Putamen (tissue), 1 donor: ENCODE measurements around the gene KAT2A.

Source experiments
- DNase-seq: peaks from one replicate; pipeline ENCODE4 v3.0.0-alpha.2; 2016; ENCODE audit warnings: low spot score

KAT2A gene

DNA sequence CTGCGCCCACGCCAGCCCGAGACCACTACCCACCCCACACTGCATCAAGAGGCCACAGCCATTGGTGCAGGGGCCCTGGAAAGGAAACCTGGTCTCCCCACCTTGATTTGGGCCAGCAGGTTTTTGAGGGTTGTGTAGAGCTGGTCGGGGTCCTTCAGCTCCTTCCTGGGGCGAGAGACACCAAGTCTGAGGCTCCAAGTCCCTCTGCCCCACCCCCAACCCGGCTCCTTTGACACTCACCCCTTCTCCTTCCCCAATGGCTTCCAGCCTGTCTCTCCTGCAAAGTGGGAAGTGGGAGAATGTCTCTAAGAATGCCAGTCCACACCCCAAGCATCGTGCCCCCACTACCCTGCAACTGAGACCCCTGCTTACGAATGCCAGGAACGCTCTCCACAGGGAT is 7.0 kb downstream of the KAT2A start:
- no peak for DNase-seq

DNA sequence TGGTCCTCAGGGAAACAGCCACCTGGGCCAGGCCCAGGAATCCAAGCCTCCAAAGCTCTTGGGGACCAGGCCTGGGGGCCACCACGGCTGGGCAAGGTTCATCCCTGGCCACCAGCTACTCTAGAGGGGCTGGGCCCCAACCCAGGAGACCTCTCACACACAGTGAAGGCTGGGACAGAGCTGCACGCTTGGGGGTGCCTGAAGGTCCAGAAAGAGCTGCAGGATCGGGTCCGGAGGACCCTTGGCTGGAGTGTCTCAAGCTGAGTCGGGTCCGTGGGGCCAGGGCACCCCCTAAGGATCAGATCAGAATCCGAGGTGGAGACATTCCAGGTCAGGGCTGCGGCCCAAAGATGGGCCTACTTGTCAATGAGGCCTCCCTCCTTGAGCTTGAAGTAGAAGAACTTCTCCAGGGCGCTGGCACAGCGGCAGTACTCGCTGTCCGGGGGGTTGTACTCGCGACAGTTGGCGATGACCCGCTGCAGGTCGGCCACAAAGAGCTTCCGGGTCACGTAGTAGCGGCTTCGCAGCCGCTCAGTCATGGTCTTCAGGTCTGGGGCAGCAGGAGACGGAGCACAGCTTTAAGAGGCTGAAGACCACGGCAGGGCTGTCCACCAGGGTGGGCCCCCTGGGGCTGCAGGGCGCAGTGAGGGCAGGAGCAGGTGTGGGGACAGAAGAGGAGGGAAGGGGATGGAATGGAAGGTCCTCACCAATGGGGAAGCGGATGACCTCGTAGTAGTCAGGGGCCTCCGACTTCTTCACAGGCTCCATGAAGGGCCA is 7.7 kb downstream of the KAT2A start:
- DNase-seq: no peak

GRCh38 chr17:42112552-42113176 is 8.5 kb downstream of the KAT2A start, which contains the start of gene DHX58:
DHX58 (minus strand) TSS chr17:42112714; CDS start chr17:42111892, 822 bp downstream.
- DNase-seq: peak; percentile 80

DNA sequence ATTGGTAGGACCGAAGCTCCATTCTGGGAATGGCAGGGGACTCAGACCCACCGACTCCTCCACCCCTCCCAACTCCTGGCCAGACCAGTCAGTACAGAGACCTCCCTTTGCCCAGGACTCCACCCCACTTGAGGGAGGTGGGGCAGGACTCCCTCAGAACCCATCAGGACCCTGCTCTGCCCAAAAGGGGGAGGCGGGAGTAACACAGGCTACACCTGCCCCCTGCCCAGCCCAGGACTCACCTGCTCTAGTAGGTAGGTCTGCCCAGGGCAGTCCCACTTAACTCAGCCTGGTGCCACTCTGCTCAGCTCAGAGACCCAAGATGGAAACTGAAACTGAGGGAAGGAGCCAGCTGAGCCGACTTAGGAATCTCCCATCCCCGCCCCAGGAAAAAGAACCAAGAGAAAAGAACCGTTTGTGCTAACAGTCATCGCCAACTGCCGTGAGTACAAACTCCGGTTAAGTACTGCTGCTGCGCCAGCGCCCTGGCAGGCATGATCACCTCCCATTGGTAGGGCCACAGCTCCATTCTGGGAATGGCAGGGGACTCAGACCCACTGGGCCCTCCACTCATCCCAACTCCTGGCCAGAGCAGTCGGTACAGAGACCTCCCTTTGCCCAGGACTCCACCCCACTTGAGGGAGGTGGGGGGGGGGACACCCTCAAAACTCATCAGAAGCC is 9.2 kb downstream of the KAT2A start:
- DNase-seq: peak; percentile 17

DNA sequence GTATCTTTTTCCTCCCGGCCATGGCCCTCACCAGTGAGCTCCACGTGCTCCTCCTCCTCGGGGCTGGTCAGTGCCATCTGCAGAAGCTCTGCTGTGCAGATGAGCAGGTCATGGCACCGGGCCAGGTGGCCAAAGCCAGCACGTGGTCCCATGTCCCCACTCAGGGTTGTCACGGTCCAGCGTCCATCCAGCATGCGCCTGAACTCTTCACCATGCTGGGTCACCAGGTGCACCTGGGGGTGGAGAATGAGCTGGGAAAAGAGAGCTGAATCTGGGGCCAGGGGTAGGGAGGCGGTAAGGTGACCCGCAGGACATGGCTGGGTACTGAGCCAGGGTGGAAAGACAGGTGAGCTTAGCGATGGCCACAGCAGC is 9.9 kb downstream of the KAT2A start:
- no peak for DNase-seq

DNA sequence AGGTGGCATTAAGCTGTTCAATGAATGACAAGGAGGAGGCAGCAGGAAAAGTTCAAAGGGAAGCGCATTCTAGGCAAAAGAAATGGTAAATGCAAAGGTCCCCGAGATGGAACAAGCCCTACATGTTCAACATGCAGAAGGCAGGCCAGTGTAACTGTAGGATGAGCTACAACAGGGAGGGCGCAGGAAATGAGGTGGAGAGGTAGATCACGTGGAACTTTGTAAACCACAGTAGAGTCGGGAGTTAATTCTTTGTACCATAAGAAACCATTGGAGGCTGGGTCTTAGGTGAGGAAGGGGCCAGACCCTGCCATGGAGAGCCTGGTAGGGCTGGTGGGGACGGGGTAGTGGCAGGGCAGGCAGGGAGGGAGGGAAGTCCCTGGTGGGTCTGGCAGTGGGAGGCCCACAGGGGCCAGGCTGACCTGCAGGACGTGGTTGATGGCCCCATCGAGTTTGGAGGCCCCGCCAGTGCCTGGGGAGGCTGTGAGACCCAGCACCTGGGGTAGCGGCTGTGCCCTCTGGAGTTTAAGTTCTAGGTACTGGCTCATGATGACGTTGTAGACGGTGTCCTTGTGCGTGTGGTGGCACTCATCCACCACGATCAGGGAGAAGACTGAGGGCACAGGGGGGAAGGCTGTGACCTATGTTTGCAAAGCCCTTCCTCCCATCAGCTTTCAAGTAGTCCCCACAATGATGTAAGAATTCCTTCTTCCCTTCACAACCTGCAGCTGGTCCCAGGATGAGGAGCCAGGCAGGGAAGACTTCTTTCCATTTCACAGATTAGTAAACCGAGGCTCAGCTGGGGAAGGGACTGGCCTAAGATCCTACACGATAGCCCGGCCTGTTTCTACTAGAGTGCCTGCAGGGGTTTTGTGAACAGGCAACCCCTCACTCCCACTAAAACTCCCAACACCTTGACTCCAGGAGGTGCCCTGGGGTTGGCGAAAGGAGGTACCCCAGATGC is 10.6 kb downstream of the KAT2A start:
- no peak for DNase-seq

- DNase-seq: no peak
Observed at GRCh38 chr17:42109086-42109485, 12.1 kb downstream of the KAT2A start.

DNA sequence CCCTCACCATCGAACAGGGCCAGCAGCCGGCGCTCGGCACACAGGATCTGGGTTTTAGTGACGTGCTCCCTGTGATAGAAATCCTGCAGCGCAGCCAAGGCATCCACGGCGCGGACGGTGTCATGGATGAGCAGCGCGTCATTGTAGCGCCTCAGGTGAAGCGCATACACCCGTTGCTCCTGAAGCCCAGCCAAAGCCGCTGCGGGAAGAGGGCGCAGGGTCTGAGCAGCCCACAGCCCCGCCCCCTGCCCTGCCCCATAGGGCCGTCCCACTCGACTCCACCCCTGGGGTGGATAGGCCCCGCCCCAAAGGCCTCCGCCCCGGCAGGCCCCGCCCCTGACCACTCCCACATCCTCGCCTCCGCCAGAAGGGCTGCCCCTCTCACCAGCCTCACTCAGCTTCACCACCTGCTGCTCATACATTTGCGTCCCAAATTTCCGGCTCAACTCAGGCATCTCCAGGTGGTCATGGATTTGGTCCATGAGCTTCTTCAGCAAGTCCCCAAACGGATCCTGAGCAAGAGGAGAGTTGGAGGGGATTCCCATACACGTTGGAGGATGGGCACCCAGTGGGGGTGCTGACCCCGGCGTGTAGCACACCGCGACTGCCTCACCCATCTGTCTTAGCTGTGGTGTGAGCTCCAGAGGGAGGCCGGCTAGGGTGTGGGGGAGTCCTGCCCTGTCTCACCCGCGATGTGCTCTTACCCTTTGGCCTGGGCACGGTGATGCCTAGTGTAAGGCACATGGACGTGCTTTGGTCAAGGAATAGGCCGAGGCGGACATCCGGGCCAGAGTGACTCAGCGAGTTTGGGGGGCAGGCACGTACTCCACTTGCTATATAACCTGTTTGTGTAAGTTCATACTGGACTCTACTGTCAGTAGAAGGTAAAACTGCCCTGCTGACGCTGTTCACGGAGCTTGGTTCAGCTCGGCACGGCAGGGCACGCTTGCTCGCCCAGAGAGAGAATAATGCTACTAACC is 13.3 kb downstream of the KAT2A start:
- DNase-seq: peak; percentile 66

- DNase-seq: no peak
Observed at GRCh38 chr17:42107124-42107523, 14.0 kb downstream of the KAT2A start.

DNA sequence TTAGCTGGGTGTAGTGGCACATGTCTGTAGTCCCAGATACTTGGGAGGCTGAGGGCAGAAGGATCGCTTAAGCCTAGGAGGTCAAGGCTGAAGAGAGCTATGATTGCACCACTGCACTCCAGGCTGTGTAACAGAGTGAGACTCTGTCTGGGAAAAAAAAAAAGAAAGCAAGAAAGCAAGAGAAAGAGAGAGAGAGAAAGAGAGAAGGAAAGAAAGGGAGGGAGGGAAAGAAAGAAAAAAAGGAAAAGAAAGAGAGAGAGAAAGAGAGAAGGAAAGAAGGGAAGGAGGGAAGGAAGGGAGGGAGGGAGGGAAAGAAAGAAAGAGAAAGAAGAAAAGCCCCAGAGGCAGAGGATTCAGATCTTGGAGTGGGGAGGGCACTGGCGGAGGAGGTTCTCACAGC is 15.2 kb downstream of the KAT2A start:
- DNase-seq: no peak

DNA sequence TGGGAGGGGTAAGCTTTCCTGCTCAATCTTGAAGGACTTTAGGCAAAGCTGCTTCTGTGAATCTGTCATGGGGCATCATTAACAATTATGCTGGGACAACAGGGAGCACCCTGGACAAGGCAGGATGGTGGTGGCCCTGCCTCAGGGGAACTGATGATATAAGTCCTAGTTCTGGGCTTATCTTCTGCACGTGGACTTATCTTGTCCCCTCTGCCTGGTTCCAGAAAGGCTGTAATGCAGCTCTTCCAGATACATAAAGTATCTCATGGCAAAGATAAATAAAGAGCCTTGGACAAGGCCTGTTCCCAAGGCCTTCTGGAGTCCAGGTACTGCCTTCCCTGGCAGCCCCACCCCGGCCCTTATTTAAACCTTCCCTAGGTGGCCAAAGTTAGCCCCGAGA is 16.9 kb downstream of the KAT2A start:
- no peak for DNase-seq

- no peak for DNase-seq
Observed at GRCh38 chr17:42103221-42103954, 17.8 kb downstream of the KAT2A start.

DNA sequence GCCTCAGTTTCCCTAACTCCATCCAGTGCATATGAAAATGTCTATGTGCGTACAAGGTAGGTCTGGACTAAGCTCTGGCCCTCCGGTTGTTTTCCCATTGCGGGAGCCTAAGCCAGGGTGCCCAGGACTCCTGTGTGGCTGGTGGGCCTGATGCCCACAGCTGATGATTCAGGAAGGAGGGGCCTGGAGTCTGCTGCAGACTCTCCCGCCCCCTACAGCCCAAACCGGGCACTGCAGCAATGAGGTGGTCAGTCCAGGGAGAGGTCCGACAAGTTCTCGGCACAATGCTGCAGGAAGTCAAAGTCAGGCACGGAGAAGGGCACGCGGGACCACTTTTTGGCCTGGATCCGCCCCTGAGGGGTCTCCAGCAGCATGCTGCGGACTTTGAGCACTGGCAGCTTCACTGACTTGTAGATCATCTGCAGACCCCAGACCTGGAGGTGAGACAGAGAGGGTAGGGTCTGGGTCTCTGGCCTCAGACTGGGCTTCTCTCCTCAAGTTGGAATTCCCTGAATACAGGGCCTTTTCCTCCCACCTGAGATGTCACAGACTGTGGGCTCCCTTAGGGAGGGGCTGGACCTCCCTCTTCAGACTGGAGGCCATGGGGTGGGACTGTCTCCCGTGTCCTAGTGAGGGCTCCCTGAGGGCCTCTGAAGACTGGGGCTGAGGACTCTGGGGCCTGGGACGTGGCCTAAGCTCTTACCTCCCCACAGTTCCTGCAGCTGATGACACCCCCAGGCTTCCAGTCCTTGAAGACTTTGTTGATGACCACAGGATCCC is 19.5 kb downstream of the KAT2A start:
- peak; percentile 42 for DNase-seq

DNA sequence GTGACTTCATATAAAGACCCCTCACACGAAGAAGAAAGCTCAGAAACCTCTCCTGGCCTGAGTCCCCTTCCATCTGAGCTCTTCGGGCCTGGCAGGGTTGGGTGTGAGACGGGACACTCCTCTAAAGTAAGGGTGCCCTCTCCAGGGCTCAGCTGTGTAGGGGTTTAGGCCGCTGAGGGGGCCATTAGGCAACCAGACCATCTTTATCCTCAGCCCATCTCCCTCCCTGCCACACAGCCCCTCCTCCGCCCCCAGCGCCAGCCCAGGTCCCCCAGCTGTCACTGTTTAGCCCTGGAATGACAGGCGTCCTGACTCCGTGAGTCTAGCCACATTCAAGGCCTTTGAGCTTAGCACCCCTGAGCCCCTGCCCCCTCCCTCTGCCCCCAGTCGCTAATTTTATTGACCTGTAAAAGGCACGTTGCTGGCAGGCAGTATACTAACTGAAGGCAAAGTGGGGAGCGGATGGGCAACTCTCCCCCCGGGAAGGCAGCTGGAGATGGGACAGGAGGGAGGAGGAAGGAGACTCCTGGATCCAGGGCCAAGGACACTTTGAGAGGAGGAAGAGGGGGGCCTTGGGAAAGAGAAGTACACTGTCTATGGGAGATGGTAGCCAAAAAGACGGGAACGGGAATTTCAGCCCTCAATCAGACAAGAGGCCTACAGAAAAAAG is 22.3 kb downstream of the KAT2A start:
- no peak for DNase-seq

DNA sequence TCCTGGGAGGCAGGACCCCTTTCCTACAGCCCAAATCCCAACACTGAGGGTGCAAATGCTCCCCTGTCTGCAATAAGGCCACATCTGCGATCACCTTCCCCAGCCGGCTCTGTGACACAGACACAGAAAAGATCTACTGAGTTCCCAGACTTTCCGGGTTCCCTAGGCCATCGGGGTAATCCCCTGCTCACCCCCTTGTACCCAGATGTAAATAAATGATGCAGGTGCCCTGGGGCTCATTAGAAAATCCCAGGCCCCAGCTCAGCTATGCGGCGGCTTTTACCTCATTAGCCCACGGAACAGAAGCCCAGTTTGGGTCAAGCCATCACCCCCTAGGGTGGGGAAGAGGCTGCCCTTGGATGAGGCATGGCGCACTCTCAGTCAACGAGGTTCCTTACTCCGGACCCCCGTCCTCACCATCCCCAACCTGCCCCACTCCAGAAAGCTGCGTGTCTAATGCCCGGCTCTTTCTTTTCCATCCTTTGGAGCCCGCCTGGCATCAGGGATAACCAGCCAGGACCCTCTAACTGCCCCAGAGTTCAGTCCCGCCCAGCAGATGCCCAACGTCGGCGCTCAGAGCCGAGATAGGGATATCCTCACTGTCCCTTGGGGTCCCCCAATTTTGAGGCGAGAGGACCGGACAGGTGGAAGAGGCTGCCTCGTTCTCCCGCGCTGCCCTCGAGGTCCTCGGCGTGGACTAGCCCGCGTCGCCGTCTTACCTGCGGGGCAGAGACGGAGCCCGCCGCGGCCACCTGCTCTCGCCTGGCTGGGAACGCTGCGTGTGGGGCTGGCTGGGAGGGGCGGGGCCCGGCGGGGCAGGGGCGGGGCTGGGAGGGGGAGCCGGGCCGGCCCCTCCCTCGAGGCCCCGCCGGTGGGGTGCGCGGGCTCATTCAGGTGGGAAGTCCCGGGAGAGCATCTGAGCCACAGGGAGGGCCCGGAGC is 23.2 kb downstream of the KAT2A start, which contains the start of gene ZNF385C:
Gene ZNF385C, minus strand, starts transcription at position 783 of the 941 bp plus-strand sequence. CDS start 35,417 bp downstream, outside the sequence.
- DNase-seq: no peak

GRCh38 chr17:42096360-42097111 is 24.6 kb downstream of the KAT2A start:
- no peak for DNase-seq
